Mucosa of descending colon (tissue), 3 donors: Measurements from ENCODE around the gene NPY1R. TPM values are rescaled to one million over a fixed set of nuclear protein-coding genes. Genes with fewer than 3 reads are reported as not detected.

Experiments
- ATAC-seq: fragments of 200-7000 bp; cut with Tn5 transposase; one replicate; pipeline ENCODE4 v1.9.1; 2020; ENCODE audit warnings: mild to moderate bottlenecking, moderate library complexity
- DNase-seq, 3 donors: peaks; one replicate each; pipeline ENCODE4 v3.0.0-alpha.2; 2020
- H3K36me3 ChIP-seq: fragments of 200-600 bp; one replicate; pipeline ENCODE4 v1.8.0; 2021; ENCODE audit warnings: low read depth, mild to moderate bottlenecking
- H3K4me1 ChIP-seq: fragments of 200-600 bp; one replicate; pipeline ENCODE4 v1.8.0; 2021; ENCODE audit warnings: low read depth, mild to moderate bottlenecking
- H3K4me3 ChIP-seq: fragments of 200-600 bp; one replicate; pipeline ENCODE4 v1.8.0; 2021; ENCODE audit warnings: mild to moderate bottlenecking
- H3K9me3 ChIP-seq: fragments of 200-600 bp; one replicate; pipeline ENCODE4 v1.8.0; 2021; ENCODE audit warnings: mild to moderate bottlenecking
- CTCF ChIP-seq: fragments of 200-600 bp; IDR thresholded peaks from one replicate; pipeline ENCODE4 v1.8.0; 2022; ENCODE audit warnings: antibody characterized with exemption, mild to moderate bottlenecking
- intact Hi-C, 2 donors: fragments of 100-400 bp; cut with DNase I in 1 of 2; cut with micrococcal nuclease in 1 of 2; formaldehyde crosslinking; loops; one replicate each; pipeline versions ENCODE4 v1.11.0 to v1.11.1; 2022; cut with DNase I, micrococcal nuclease
- long read RNA-seq, 2 donors: library from polyadenylated mRNA; unstranded; transcript quantifications; one replicate each; pipeline ENCODE4 v2.0.0, GENCODE V29; 2019 to 2021
- total RNA-seq, 3 donors: library from RNA; stranded (reverse); fragmentation: NEBNext Ultra II Directional in 2 of 3; extraction: Animal tissue kit (Norgen Biotek cat#: 25700) in 2 of 3; gene quantifications; one replicate each; pipeline versions ENCODE4 v1.2.1 to v1.2.4, GENCODE V29; 2021 to 2023
- donor health status: DM: no; HTN: no; CAD: no; lungs with moderate emphysema.
- donor health status: DM: no; HTN: no; CAD: no.
- donor health status: DM: no; HTN: yes; CAD: no.

The NPY1R gene
- total RNA-seq = 10 to 100 TPM in 1 of 3 donors, 1 to 10 TPM in 2; 2.8 to 20.6 (median 5.5) TPM
- long read RNA-seq, donor 1, partial matches to known transcripts = 0 of 2 reads
- long read RNA-seq, donor 1, other reads (novel, unspliced or antisense) = 2 of 2 reads
- long read RNA-seq, donor 2, partial matches to known transcripts = 0 of 3 reads
- long read RNA-seq, donor 2, other reads (novel, unspliced or antisense) = 2 of 3 reads

- TF ChIP-seq CTCF = peak; percentile 22
- H3K4me3 ChIP-seq = peak within 1 kb of the TSS; percentile 18
- H3K36me3 ChIP-seq = no peaks in the 10 kb centered on the region
- no peaks in the 10 kb centered on the region for H3K9me3 ChIP-seq
- peak; percentile 92 for ATAC-seq
- intact Hi-C loops = loop anchor here in 1 of 2 donors (10.0 kb wide), 1 partner anchor 288 kb away; no protein-coding TSS in a partner anchor
- peaks cover 5% of the 10 kb centered on the region for H3K4me1 ChIP-seq
- peak; percentile 62 to 89 (median 81) for DNase-seq
These were observed at the start of gene NPY1R for GRCh38 chr4:163332526-163333406. TSS of gene NPY1R (minus strand) at chr4:163332596. CDS start at chr4:163326554, 6,042 bp downstream.

GRCh38 chr4:163380703-163381102 is 48.3 kb upstream of the NPY1R start:
- Histone ChIP-seq H3K4me1 (peaks cover 2% of the 10 kb centered on the region), H3K4me3 (no peak overlapping the region), H3K36me3 (no peaks in the 10 kb centered on the region), H3K9me3 (no peaks in the 10 kb centered on the region)
- DNase-seq (peak in 2 of 3 donors; percentile 36 to 47), ATAC-seq (peak; percentile 86)
- intact Hi-C loops = no loop called here
- TF ChIP-seq CTCF = no peak

- DNase-seq (no peak), ATAC-seq (no peak)
- TF ChIP-seq CTCF = no peak
- H3K36me3 ChIP-seq = no peaks in the 10 kb centered on the region
- H3K4me3 ChIP-seq = no peak overlapping the region
- H3K4me1 ChIP-seq = peaks cover 7% of the 10 kb centered on the region
- H3K9me3 ChIP-seq = no peaks in the 10 kb centered on the region
- intact Hi-C loops = no loop called here
These were observed 46.3 kb upstream of the NPY1R start for GRCh38 chr4:163378661-163379060.

- ATAC-seq = no peak
These were observed 39.6 kb upstream of the NPY1R start for GRCh38 chr4:163372029-163372428.

GRCh38 chr4:163367651-163368050 is 35.3 kb upstream of the NPY1R start:
- Histone ChIP-seq H3K36me3 (no peaks in the 10 kb centered on the region), H3K4me1 (no peaks in the 10 kb centered on the region), H3K4me3 (no peak overlapping the region), H3K9me3 (no peaks in the 10 kb centered on the region)
- no peak for TF ChIP-seq CTCF
- DNase-seq = peak in 1 of 3 donors; percentile 52
- intact Hi-C loops = no loop called here
- peak; percentile 99 for ATAC-seq

More at GRCh38 chr4:163372029-163372428, 39.6 kb upstream of the NPY1R start:
- no peak for TF ChIP-seq CTCF
- Histone ChIP-seq H3K36me3 (no peaks in the 10 kb centered on the region), H3K4me1 (peaks cover 7% of the 10 kb centered on the region), H3K9me3 (no peaks in the 10 kb centered on the region), H3K4me3 (no peak overlapping the region)
- intact Hi-C loops = no loop called here
- no peak for DNase-seq
